ENCODE data around the gene GNG2.
"Not testable (repeated sequence)": the region's sequence is repeated elsewhere in the genome, so short reads cannot be mapped to it uniquely, and the experiment has no call there.

GNG2 gene

GRCh38 chr14:51884086-51884927, 23.9 kb downstream of the GNG2 start:
- no peak overlapping the region for H3K4me3 ChIP-seq (ENCODE audit: low read depth, low read length)

DNA sequence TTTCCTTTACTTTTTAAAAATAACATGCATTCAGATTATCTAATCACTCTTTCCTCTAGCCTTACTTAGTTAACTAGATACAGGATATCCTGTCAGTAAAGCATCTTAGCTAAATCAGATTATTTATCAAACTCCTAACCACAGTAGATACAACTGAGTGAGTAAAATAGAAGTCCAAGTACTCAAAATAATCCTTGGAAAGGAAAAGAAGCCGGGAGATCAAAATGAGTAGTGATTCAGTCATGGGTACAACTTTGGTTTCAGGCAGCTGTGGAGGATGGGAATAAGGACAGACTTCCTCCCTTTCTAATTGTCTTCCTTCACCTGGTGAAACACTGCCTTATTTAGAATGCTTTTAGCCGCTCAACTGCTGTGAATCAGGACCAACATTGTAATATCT, 29.4 kb downstream of the GNG2 start:
- no peak overlapping the region for H3K4me3 ChIP-seq (ENCODE audit: low read depth, low read length)

- H3K4me3 ChIP-seq (ENCODE audit: low read depth, low read length) = no peak overlapping the region
Measured at GRCh38 chr14:51894250-51894649, 33.8 kb downstream of the GNG2 start.

- no peak overlapping the region for H3K4me3 ChIP-seq (ENCODE audit: low read depth, low read length)
Measured at GRCh38 chr14:51895375-51895774, 35.0 kb downstream of the GNG2 start.

DNA sequence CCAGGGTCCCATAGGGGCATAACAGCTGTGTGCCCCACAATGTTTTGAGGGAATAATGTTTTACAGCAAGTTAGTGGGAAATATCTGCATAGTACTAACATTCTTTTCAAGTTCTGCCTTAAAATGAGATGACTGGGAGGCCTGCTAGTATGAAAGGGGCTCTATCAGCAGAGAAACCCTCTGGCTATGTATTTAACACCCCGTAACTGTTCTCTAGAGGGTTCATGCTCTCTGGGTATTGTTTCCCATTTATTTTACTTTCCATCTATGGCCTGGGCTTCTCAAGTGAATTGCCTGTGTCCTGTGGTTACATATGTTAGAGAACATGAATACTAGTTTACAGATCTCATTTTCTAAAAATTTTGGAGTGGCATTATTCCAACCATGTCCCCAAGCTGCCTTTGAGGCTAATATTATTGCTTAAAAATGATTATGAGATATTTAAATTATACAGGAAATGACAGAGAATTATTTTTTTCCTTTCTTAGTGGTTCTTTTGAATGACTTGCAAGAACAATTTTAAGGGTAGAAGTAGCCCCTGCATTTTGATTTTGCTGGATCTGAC, 37.5 kb downstream of the GNG2 start:
- no peak overlapping the region for H3K4me3 ChIP-seq (ENCODE audit: low read depth, low read length)

- no peak overlapping the region for H3K4me3 ChIP-seq (ENCODE audit: low read depth, low read length)
Measured at GRCh38 chr14:51901475-51902024, 41.1 kb downstream of the GNG2 start.

DNA sequence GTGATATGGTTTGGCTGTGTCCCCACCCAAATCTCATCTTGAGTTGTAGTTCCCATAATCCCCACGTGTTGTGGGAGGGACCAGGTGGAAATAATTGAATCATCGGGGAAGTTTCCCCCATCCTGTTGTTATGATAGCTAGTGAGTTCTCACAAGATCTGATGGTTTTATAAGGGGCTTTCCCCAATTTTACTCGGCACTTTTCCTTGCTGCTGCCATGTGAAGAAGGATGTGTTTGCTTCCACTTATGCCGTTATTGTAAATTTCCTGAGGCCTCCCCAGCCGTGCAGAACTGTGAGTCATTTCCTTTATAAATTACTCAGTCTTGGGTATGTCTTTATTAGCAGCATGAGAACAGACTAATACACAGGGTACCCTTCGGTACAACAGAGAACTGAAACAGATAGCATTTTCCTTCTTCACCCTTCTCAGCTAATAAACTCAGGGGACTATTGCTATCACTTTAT, 45.3 kb downstream of the GNG2 start:
- not testable (repeated sequence) for H3K4me3 ChIP-seq (ENCODE audit: low read depth, low read length)

DNA sequence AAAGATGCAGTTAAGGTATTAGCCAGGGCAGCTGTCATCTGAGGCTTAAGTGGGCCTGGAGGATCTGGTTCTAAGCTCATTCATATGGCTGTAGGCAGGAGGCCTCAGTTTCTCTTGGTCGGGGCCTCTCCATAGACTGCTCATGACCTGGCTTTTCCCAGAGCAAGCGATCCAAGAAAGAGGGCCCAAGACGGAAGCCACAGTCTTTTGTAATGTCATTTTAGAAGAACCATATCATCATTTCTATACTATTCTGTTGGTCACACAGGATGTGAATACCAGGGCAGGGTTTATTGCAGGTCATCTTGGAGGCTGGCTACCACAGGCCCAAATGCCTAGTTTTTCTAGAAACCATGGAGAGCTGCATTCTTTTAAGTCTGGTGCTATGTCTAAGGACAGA, 47.7 kb downstream of the GNG2 start:
- H3K4me3 ChIP-seq (ENCODE audit: low read depth, low read length) = no peak overlapping the region

DNA sequence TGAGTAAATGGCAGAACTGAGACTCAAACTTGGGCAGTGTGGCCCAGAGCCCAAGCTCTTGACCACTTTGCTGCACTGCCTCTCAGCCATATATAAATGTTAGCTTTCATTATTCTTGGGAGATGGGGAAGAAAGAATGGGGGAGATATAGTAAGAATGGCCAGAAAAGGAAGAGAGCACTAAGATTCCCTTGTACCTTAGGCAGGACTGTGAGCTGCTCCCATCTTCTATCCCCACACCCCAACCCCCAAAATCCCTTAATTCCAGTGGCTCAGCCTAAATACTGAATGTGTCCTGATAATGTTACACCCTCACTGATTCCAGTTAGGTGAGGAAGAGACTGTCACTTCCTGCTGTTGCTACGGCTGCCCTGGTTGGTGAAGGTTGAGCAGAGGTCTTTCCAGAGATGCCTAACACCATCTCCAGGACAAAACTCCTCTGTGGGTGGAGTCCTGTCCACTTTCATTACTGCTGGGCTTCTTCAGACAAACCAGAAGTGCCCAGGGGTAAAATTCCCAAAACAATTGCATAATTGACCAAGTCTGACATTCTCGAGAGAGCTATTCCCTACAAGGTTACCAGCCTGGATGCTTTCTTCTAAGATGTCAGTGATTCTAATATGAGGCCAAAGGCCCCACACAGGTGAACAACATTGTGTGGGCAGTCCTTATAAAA, 51.8 kb downstream of the GNG2 start:
- H3K4me3 ChIP-seq (ENCODE audit: low read depth, low read length) = no peak overlapping the region

- no peak overlapping the region for H3K4me3 ChIP-seq (ENCODE audit: low read depth, low read length)
Measured at GRCh38 chr14:51914310-51914709, 53.9 kb downstream of the GNG2 start.

- no peak overlapping the region for H3K4me3 ChIP-seq (ENCODE audit: low read depth, low read length)
Measured at GRCh38 chr14:51917193-51917592, 56.8 kb downstream of the GNG2 start.

DNA sequence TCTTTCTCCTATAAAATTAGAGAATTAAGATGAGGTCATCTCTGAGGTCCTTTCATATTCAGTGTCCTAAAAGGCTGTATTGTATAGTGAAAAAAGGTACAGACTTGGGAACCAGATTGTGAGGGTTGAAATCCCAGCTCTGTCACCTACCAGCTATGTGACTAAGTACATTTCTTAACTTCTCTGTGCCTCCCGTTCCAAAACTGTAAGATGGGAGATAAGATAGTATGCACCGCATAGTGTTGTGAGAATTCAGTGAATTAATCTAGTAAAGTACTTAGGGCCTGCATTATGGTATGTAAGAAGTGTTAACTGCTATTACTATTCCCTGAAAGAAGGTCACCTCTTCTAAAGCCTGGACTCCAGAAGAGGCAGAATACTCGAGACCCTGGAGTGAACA, 60.6 kb downstream of the GNG2 start:
- H3K4me3 ChIP-seq (ENCODE audit: low read depth, low read length) = no peak overlapping the region

- no peak overlapping the region for H3K4me3 ChIP-seq (ENCODE audit: low read depth, low read length)
Measured at GRCh38 chr14:51922624-51923023, 62.2 kb downstream of the GNG2 start.

DNA sequence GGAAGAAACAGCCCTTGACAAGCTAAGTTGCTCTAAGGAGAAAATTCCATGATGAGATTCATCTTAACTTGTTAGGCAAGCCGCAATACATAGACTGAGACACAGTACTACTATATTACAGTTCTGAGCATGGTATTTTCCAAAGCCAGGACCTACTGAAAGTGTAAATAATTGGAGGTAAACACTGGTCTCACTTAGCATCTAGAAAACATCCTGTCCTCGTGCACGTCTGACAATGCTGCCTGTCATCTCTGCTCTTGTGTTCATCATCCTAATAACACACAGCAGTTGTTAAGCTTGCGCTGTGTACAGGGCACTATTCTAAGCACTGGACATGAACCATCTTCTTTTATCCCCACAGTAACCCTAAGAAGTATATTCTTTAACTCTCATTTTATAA, 64.2 kb downstream of the GNG2 start:
- no peak overlapping the region for H3K4me3 ChIP-seq (ENCODE audit: low read depth, low read length)

GRCh38 chr14:51925980-51926379, 65.6 kb downstream of the GNG2 start:
- no peak overlapping the region for H3K4me3 ChIP-seq (ENCODE audit: low read depth, low read length)

DNA sequence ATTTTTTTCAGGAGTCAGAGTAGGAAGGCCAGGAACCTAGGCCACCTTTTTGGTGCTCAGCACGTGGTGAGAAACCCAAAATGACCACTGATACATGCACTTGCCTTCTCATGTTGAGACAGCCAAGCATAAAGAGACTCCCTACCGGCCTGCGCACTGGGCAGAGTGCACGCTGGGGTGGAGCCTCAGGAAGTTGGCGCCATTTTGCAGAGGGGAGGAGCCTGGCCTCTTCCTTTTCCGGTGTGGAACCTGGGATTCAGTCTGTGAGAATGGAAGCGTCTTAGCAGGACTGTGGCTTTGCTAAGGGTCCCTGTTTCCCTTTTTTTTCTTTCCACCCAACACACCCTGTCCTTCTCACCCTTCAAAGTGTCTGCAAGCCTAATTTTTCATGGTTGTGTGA, 66.0 kb downstream of the GNG2 start:
- H3K4me3 ChIP-seq (ENCODE audit: low read depth, low read length) = no peak overlapping the region

DNA sequence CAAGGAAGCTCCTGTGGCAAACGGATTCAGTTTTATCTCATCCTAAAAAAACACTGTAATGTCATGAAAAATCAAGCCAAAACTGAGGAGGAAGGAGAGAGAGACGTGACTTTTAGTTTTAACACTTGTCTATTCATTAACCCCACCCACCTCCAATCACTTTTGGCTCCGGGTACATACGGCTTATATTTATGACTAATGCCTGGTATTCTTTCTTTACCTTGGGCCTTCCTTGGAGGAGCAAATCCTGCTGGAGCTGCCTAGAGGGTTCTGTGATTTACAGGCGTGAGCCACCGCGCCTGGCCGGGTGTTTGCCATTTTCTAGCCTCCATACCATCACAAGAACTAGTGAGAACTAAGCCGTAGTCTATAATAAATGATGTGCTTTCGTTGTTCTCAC, 68.2 kb downstream of the GNG2 start:
- no peak overlapping the region for H3K4me3 ChIP-seq (ENCODE audit: low read depth, low read length)

- no peak overlapping the region for H3K4me3 ChIP-seq (ENCODE audit: low read depth, low read length)
Measured at GRCh38 chr14:51929166-51929565, 68.8 kb downstream of the GNG2 start.

GRCh38 chr14:51929910-51930682, 69.7 kb downstream of the GNG2 start:
- H3K4me3 ChIP-seq (ENCODE audit: low read depth, low read length) = no peak overlapping the region

- H3K4me3 ChIP-seq (ENCODE audit: low read depth, low read length) = no peak overlapping the region
Measured at GRCh38 chr14:51931308-51931707, 70.9 kb downstream of the GNG2 start.

DNA sequence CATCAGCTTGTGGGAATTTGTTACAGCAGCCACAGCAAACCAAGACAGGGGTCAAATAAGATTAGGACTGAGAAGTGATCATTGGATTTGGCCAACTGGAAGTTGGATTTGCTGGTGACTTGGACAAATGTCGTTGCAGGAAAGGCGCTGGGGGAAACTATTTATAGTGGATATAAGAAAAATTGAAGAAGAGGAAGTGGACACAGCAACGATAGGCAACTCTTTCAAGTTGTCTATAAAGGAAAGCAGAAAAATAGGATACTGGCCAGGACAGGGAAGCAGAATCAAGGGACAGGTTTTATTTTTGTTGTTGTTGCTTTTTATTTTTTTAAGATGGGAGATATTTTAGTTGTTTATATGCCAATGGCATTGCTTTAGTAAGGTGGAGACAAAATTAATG, 72.8 kb downstream of the GNG2 start:
- no peak overlapping the region for H3K4me3 ChIP-seq (ENCODE audit: low read depth, low read length)

Data from iPS-11a (cell line).